NT2/D1 (cell line): Measurements from ENCODE around the gene CXXC5.
"Not testable (repeated sequence)": the region's sequence is repeated elsewhere in the genome, so short reads cannot be mapped to it uniquely, and the experiment has no call there.

Source experiments
- DNase-seq: peaks from one replicate; pipeline ENCODE4 v3.0.0-alpha.2; 2011; ENCODE audit warnings: low read depth, low spot score
- H3K27me3 ChIP-seq: 2 replicates; pipeline ENCODE4 v1.6.0; 2011; ENCODE audit warnings: mild to moderate bottlenecking; ENCODE audit not compliant: insufficient read length, insufficient read depth
- H3K36me3 ChIP-seq: 2 replicates; pipeline ENCODE4 v1.6.1; 2011; ENCODE audit warnings: mild to moderate bottlenecking, low read length, mixed read lengths; ENCODE audit not compliant: insufficient read depth, insufficient read length
- H3K4me1 ChIP-seq: 2 replicates; pipeline ENCODE4 v1.5.1; 2011; ENCODE audit not compliant: insufficient read depth, insufficient read length
- H3K4me3 ChIP-seq: 2 replicates; pipeline ENCODE4 v1.5.1; 2011; ENCODE audit warnings: low read depth; ENCODE audit not compliant: insufficient read length
- H3K9ac ChIP-seq: 2 replicates; pipeline ENCODE4 v1.6.0; 2011; ENCODE audit warnings: low read depth; ENCODE audit not compliant: insufficient read length
- H3K9me3 ChIP-seq: 2 replicates; pipeline ENCODE4 v1.5.1; 2011; ENCODE audit warnings: mild to moderate bottlenecking, low read length; ENCODE audit not compliant: insufficient read depth
- SUZ12 ChIP-seq: IDR thresholded peaks from 2 replicates; pipeline ENCODE4 v1.6.1; 2011; ENCODE audit not compliant: insufficient read length, insufficient read depth; ENCODE audit errors: extremely low read depth
- YY1 ChIP-seq: IDR thresholded peaks from 2 replicates; pipeline ENCODE4 v1.6.1; 2011; ENCODE audit not compliant: insufficient read length, insufficient read depth
- ZNF274 ChIP-seq: IDR thresholded peaks from 2 replicates; pipeline ENCODE4 v1.6.1; 2011; ENCODE audit warnings: mild to moderate bottlenecking, low read depth, low read length

Gene CXXC5

DNA sequence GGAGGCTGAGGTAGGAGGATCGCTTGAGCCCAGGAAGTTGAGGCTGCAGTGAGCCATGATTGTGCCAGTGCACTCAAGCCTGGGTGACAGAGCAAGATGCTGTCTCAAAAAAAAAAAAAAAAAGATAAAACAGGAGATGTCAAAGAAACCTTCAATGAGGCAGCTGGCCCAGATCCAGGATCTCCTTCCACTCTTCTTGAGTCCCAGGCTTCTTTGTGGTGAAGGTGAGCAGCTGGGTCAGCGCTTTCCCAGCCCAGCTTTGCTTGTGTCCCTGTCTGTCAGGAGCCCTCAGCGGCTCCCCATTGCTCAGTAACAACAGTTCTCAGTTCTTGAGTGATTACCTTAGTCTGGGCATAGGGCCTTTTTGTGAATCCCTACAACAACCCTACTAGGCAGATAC, 78.1 kb downstream of the CXXC5 start:
- Histone ChIP-seq H3K36me3 (peaks cover 5% of the 10 kb centered on the region), H3K4me3 (no peak overlapping the region), H3K9me3 (no peaks in the 10 kb centered on the region), H3K4me1 (peaks cover 3% of the 10 kb centered on the region), H3K27me3 (no peaks in the 10 kb centered on the region), H3K9ac (no peak overlapping the region)
- no peak for DNase-seq
- TF ChIP-seq YY1 = no peak
- no peak for TF ChIP-seq SUZ12
- TF ChIP-seq ZNF274 = no peak

DNA sequence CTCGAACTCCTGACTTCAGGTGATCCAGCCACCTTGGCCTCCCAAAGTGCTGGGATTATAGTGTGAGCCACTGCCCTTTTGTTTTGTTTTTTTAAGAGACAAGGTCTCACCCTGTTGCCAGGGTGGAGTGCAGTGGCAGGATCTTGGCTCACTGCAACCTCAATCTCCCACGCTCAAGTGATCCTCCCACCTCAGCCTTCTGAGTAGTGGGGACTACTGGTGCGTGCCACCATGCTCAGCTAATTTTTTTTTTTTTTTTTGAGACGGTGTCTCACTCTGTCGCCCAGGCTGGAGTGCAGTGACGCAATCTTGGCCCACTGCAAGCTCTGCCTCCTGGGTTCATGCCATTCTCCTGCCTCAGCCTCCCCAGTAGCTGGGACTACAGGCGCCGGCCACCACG, 79.5 kb downstream of the CXXC5 start:
- not testable (repeated sequence) for DNase-seq, H3K9me3 ChIP-seq, H3K36me3 ChIP-seq, H3K4me3 ChIP-seq, H3K9ac ChIP-seq, H3K27me3 ChIP-seq, H3K4me1 ChIP-seq

- Histone ChIP-seq H3K36me3 (no peaks in the 10 kb centered on the region), H3K4me1 (no peaks in the 10 kb centered on the region), H3K4me3 (no peak overlapping the region), H3K9me3 (no peaks in the 10 kb centered on the region), H3K27me3 (no peaks in the 10 kb centered on the region), H3K9ac (no peak overlapping the region)
- no peak for TF ChIP-seq SUZ12
- TF ChIP-seq ZNF274 = no peak
- no peak for TF ChIP-seq YY1
- no peak for DNase-seq
Measured at GRCh38 chr5:139731281-139731680, 83.1 kb downstream of the CXXC5 start.

DNA sequence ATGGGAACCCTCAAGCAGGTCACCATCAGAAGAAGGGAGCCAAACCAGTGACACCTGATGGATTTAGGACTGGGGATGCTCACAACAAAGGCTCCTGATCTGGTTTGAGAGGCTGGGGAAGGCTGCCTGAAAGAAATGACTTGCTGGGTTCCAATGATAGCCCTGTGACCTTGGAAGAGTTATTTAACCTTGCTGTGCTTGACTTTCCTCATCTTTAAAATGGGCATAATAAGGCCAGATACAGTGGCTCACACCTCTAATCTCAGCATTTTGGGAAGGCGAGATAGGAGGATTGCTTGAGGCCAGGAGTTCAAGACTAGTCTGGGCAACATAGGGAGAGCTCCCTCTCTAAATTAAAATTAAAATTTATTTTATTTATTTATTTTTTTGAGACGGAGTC, 83.9 kb downstream of the CXXC5 start:
- Histone ChIP-seq H3K4me1 (no peaks in the 10 kb centered on the region), H3K27me3 (no peaks in the 10 kb centered on the region), H3K4me3 (no peak overlapping the region), H3K9ac (no peak overlapping the region), H3K36me3 (no peaks in the 10 kb centered on the region), H3K9me3 (no peaks in the 10 kb centered on the region)
- DNase-seq = no peak
- TF ChIP-seq SUZ12 (no peak), ZNF274 (no peak), YY1 (no peak)

DNA sequence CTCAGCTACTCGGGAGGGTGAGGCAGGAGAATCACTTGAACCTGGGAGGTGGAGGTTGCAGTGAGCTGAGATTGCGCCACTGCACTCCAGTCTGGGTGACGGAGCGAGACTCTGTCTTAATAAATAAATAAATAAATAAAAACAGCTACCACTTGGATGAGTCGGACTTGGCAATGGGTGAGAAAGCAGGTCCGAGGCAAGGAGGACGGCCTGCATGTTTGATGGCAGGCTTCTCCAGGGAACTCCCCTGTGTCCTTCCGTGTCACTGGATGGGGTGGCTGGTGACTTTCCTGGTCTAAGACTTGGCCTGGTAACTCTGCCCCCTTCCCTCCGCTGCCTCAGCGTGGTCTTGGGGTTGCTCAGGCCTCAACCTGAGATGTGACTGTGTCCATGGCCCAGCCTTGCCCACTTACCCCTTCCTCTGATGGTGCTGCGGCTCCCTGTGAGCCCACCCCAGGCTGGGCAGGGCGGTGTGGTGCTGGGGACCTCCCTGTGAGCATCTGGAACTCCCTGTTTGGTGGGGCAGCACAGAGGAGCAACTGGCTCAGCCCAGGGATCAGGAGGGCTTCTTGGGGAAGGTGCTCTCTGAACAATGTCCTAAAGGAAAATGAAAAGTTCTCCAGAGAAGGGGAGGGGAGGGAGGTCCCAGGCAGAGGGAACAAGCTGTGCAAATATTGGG, 85.0 kb downstream of the CXXC5 start:
- Histone ChIP-seq H3K36me3 (no peaks in the 10 kb centered on the region), H3K4me3 (no peak overlapping the region), H3K27me3 (no peaks in the 10 kb centered on the region), H3K9me3 (no peaks in the 10 kb centered on the region), H3K4me1 (no peaks in the 10 kb centered on the region), H3K9ac (no peak overlapping the region)
- no peak for DNase-seq
- TF ChIP-seq YY1 = no peak
- TF ChIP-seq SUZ12 = no peak
- TF ChIP-seq ZNF274 = no peak
